ENCODE measurements around the gene FGD6. TPM values are rescaled to one million over a fixed set of nuclear protein-coding genes. Genes with fewer than 3 reads are reported as not detected.

Gene FGD6
- total RNA-seq, 1 experiment from 2014 or later, result 18.2 TPM

GRCh38 chr12:95259368-95259767 lies 42.1 kb upstream of the FGD6 start (continued):
- TF ChIP-seq CTCF (IDR thresholded peaks at IDR 0.05 in 2 of 3, conservative IDR thresholded peaks at IDR 0.05 in 1 of 3; ENCODE audit: borderline replicate concordance in 1 of 3, insufficient read depth in 1 of 3, low read depth in 2 of 3, low read length in 2 of 3) (no peak), JUND (IDR thresholded peaks at IDR 0.05) (no peak), CBX3 (IDR thresholded peaks at IDR 0.05; ENCODE audit: low read depth) (no peak)

GRCh38 chr12:95258803-95259202 lies 41.5 kb upstream of the FGD6 start:
- Histone ChIP-seq H3K36me3 (ENCODE audit: control insufficient read depth in 1 of 2, insufficient read depth in 2 of 2, low read length in 2 of 2) (peaks cover 11 to 13% of the 10 kb centered on the region in 2 experiments; a peak in 3 of 4 replicates), H3K9me3 (ENCODE audit: control insufficient read depth in 1 of 2, insufficient read depth in 1 of 2, low read depth in 1 of 2, low read length in 2 of 2) (no peaks in the 10 kb centered on the region), H3K4me3 (replicated peaks in 1 of 2; ENCODE audit: low read depth in 1 of 2, low read length in 2 of 2) (no peak overlapping the region), H3K79me2 (ENCODE audit: insufficient read depth, low read length) (peaks cover 9% of the 10 kb centered on the region), H3K4me1 (ENCODE audit: control insufficient read depth in 1 of 2, insufficient read depth in 2 of 2, low read length in 2 of 2) (no peaks in the 10 kb centered on the region), H3K4me2 (ENCODE audit: low read length) (no peak overlapping the region), H3K9ac (ENCODE audit: low read length) (no peak overlapping the region), H4K20me1 (ENCODE audit: insufficient read depth) (no peaks in the 10 kb centered on the region), H2AFZ (ENCODE audit: low read depth, low read length, poor library complexity, severe bottlenecking) (no peak overlapping the region), H3K9me2 (ENCODE audit: insufficient read depth) (no peaks in the 10 kb centered on the region), H3K27me3 (ENCODE audit: insufficient read depth, low read length) (no peaks in the 10 kb centered on the region), H3K27ac (ENCODE audit: low read depth, low read length) (no peak overlapping the region)
- no TSS peak for BruUV-seq (replicated peaks)
- no peak for TF ChIP-seq ELF1 (IDR thresholded peaks at IDR 0.05; ENCODE audit: borderline replicate concordance, low read depth)
- no peak for TF ChIP-seq SP1 (IDR thresholded peaks at IDR 0.05; ENCODE audit: low read depth)
- no peak for TF ChIP-seq TCF7L2 (IDR thresholded peaks at IDR 0.05; ENCODE audit: borderline replicate concordance, extremely low read depth, insufficient read depth, insufficient read length)
- TF ChIP-seq POLR2AphosphoS5 (IDR thresholded peaks at IDR 0.05; ENCODE audit: low read depth, low read length), result no peak
- TF ChIP-seq JUND (IDR thresholded peaks at IDR 0.05), result no peak
- no peak for TF ChIP-seq CBX3 (IDR thresholded peaks at IDR 0.05; ENCODE audit: low read depth)
- TF ChIP-seq CTCF (IDR thresholded peaks at IDR 0.05 in 2 of 3, conservative IDR thresholded peaks at IDR 0.05 in 1 of 3; ENCODE audit: borderline replicate concordance in 1 of 3, insufficient read depth in 1 of 3, low read depth in 2 of 3, low read length in 2 of 3), result no peak
- no peak for TF ChIP-seq SIN3A (IDR thresholded peaks at IDR 0.05; ENCODE audit: low read depth)
- TF ChIP-seq ZNF274 (IDR thresholded peaks at IDR 0.05; ENCODE audit: low read depth, low read length), result no peak
- no peak for TF ChIP-seq ZFX (IDR thresholded peaks at IDR 0.05)
- no peak for TF ChIP-seq POLR2A (IDR thresholded peaks at IDR 0.05; ENCODE audit: borderline replicate concordance, extremely low read depth, insufficient read depth, insufficient read length)
- no peak for DNase-seq (ENCODE audit: low read depth, low spot score)
- intact Hi-C loops (cut with micrococcal nuclease), result no loop called here
- RAD21 ChIA-PET (ENCODE audit: low non-redundant PET in 1 of 2, low total read pairs in 2 of 2, uncharacterized antibody in 2 of 2, unreplicated experiment in 2 of 2), result interaction anchor here in 1 of 2 experiments (1.0 kb wide), 1 partner anchor 41 kb away, joined by 4 read pairs; the partner anchor contains the start of genes FGD6 and VEZT
- CTCF ChIA-PET, result no interaction called here
- no peak for ATAC-seq
- POLR2A ChIA-PET, result no interaction called here
